IPS-NIHi7 (cell line): ENCODE data around the gene OR9G1.
"Not testable (repeated sequence)": the region's sequence is repeated elsewhere in the genome, so short reads cannot be mapped to it uniquely, and the experiment has no call there.

Experiments used
- DNase-seq: peaks from one replicate; pipeline ENCODE4 v3.0.0; 2012; ENCODE audit warnings: mixed read lengths; ENCODE audit errors: extremely low spot score

Gene OR9G1

GRCh38 chr11:56698795-56699194 lies at the start of gene OR9G1:
Gene OR9G1, plus strand, starts transcription at chr11:56699095. Its CDS starts 1,293 bp downstream, at chr11:56700388.
- DNase-seq = no peak

DNA sequence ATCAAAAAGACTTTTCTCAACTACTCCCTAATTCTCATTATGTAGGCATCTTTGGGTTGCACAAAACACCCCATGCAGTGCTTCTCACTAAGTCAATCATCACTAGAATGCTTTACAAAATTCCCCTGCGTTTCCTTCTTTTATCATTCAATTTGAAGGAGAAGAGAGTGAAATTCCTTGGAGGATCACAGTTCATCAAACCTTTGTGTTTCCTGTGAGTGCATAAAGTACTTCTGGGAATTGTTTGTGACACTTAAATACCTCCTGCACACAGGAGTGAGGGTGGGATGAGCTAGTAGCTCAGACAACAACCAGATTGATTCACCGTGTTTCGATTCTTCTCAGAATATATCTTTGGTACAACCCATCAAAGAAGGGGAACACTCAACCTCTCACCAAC lies 39.1 kb upstream of the OR9G1 start:
- peak; percentile 26 for DNase-seq

GRCh38 chr11:56663386-56663785 lies 35.5 kb upstream of the OR9G1 start, which contains the start of gene OR5AR1:
Gene OR5AR1, plus strand, starts transcription at chr11:56663686. Its CDS starts 0 bp downstream, at chr11:56663686.
- DNase-seq = no peak

GRCh38 chr11:56670984-56671383 lies 27.9 kb upstream of the OR9G1 start:
- no peak for DNase-seq

DNA sequence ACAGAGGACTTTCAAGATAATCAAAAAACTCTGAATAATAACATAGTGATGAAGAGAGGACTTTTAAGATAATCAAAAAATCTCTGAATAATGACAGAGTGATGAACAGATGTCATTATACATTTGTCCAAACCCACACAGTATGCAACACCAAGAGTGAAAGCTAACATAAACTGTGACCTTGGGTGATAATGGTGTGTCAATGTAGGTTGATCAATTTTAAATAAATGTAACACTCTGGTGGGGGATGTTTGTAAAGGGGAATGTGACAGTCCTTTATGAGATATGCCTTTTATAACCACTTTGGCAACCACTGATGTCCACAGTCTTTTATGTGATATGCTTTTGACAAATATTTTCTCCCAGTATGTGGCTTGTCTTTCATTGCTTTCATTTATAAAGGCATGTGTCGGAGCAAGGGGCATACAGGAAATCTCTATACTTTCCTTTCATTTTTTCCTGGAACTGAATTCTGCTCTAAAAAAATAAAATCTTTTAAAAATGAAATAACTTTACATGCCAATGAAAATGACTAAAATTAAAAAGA lies 10.3 kb upstream of the OR9G1 start:
- DNase-seq = no peak

- DNase-seq = not testable (repeated sequence)
These were observed 7.7 kb upstream of the OR9G1 start for GRCh38 chr11:56691179-56691578.

DNA sequence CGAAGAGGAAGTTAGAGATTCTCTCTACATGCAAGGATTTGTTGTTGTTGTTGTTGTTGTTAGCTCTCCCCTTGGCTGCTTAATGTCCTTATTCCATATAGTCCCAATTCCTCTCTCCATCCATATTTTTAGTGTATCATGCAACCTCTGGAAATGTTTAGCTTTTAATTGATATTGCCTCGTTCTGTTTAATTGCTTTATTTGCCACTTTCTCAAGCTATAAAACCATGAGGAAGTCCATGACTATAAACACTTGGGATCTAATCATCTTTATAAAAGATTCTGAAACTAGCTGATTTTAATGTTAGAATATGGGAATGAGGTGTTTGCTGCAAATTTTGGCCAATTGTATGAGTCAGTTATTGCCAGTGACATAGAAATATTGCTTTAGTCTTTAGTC lies 5.5 kb upstream of the OR9G1 start:
- DNase-seq = no peak

- no peak for DNase-seq
These were observed 1.5 kb downstream of the OR9G1 start for GRCh38 chr11:56700242-56700913.

DNA sequence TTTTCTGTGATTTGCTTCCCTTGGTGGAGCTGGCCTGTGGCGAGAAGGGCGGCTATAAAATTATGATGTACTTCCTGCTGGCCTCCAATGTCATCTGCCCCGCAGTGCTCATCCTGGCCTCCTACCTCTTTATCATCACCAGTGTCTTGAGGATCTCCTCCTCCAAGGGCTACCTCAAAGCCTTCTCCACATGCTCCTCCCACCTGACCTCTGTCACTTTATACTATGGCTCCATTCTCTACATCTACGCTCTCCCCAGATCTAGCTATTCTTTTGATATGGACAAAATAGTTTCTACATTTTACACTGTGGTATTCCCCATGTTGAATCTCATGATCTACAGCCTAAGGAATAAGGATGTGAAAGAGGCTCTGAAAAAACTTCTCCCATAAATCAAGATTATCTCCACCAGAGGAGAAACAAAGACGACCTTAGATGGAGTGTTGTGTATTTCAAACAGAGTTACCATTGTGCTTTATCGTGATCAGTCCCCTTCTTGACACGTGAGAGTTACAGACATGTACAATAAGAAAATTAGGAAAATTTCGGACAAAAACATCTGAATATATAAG lies 2.1 kb downstream of the OR9G1 start:
- DNase-seq = no peak

DNA sequence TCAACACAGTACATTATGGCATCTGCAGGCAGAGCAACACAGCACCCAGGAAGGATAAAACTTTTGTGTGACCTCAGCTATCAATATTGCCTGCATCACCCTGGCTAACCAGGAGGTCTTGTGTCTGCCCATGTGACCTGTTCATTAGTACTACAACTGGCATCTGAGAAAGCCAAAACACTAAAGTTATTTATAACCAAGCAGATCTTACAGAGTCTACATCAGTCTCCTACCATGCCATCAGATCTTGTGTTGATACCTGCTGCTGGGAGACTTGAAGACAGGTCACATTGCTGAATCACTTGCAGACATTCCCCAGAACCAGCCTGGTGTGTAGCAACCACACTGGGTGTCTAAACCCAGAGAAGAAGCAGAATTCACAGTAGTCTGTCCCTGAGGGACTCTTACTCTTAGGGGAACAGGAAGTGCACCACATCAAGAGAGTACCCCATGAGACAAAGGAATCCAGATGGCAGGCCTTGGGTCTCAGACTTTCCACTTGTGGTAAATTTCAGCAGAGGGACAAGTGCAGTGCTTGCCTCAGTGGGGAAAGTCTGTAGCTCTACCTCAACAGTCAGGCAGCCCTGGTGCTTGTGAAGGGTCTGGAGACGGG lies 7.0 kb downstream of the OR9G1 start:
- no peak for DNase-seq

DNA sequence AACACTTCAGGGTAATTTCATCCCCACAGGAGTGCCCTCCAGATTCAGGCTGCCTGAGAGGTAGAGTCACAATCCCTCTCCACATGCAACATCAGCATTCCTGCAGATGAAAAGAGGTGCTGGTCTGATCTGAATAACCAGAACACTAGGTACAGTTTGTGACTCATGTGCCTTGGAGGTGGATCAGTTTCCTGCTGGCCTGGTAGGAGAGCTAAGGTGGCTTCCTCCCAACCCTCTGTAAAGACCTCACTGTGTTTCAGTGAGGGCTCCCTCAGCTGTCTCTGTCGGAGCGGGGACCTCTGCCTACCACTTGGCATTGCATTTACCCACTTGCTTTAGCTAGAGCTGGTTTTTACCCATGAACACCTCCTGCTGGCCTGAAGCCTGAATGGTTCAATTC lies 7.6 kb downstream of the OR9G1 start:
- DNase-seq = no peak

- DNase-seq = no peak
These were observed 15.3 kb downstream of the OR9G1 start for GRCh38 chr11:56714206-56714605.

- no peak for DNase-seq
These were observed 17.5 kb downstream of the OR9G1 start for GRCh38 chr11:56716379-56716854.

- DNase-seq = no peak
These were observed 21.6 kb downstream of the OR9G1 start for GRCh38 chr11:56720513-56720912.

DNA sequence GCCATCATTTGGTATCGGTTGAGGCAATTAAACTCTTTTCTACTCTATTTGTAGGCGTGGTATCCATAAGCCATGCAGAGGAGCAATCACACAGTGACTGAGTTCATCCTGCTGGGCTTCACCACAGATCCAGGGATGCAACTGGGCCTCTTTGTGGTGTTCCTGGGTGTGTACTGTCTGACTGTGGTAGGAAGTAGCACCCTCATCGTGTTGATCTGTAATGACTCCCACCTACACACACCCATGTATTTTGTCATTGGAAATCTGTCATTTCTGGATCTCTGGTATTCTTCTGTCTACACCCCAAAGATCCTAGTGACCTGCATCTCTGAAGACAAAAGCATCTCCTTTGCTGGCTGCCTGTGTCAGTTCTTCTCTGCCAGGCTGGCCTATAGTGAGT lies 41.2 kb downstream of the OR9G1 start:
- no peak for DNase-seq

- DNase-seq = no peak
These were observed 42.0 kb downstream of the OR9G1 start for GRCh38 chr11:56740886-56741285.

GRCh38 chr11:56748597-56748996 lies 49.7 kb downstream of the OR9G1 start, which contains the start of gene OR9G4:
Gene OR9G4, minus strand, starts transcription at chr11:56748697. Its CDS starts 4,931 bp downstream, at chr11:56743766.
- no peak for DNase-seq

GRCh38 chr11:56750190-56750589 lies 51.3 kb downstream of the OR9G1 start:
- DNase-seq = peak; percentile 26

- DNase-seq = no peak
These were observed 52.6 kb downstream of the OR9G1 start for GRCh38 chr11:56751480-56751879.
